GM18519 (cell line): ENCODE data around the gene WDR43.
"Not testable (repeated sequence)": the region's sequence is repeated elsewhere in the genome, so short reads cannot be mapped to it uniquely, and the experiment has no call there.

Experiments
- ATAC-seq: cut with Tn5 transposase; IDR thresholded peaks from one replicate; pipeline ENCODE4 v1.9.1; 2021; ENCODE audit warnings: mild to moderate bottlenecking, moderate library complexity; ENCODE audit not compliant: unreplicated experiment, low FRiP score

Gene WDR43

DNA sequence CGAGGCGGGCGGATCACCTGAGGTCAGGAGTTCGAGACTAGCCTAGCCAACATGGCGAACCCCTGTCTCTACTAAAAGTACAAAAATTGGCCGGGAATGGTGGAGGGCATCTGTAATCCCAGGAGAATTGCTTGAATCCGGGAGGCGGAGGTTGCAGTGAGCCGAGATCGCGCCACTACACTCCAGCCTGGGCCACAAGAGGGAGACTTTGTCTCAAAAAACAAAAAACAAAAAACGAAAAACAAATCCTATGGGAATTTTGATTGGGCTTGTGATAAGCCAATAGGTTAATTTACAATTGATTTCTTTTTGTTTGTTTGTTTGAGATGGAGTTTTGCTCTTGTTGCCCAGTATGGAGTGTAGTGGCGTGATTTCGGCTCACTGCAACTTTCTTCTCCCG lies 62.4 kb downstream of the WDR43 start:
- no peak for ATAC-seq

DNA sequence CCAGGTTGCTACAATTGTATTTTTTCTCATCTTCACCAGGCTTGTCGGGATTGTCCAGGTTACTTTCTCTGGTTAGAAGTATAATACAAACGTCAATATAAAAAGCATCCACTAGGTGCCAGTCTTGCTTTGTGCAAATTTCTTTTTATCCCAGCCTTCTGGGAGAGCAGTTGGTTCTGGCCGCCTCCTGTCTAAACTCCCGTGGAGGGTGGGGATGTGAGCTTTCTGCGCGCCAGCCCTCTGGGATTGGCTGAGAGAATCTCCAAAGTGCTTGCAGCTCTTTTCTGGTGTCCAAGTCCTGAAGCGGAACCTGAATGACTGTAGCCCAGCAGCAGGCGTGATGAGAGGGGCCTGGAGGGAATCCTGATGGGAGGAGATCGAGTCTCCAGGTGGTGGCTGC lies 64.2 kb downstream of the WDR43 start:
- no peak for ATAC-seq

DNA sequence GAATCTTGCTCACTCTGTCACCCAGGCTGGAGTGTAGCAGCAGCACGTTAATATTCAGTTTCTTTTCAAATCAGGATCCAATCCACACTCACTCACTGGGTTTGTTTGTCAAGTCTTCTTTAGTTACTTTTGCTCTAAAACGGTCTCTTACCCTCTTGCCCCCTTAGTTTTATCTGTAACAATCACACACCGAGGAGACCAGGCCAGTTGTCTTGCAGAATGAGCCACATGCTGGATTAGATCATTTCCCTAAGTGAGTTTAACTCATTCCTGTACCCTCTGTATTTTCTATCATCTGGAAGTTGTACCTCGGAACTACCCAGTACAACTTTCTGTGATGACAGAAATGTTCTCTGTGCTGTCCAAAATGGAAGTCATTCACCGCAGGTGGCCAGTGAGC lies 65.9 kb downstream of the WDR43 start:
- ATAC-seq, result no peak

DNA sequence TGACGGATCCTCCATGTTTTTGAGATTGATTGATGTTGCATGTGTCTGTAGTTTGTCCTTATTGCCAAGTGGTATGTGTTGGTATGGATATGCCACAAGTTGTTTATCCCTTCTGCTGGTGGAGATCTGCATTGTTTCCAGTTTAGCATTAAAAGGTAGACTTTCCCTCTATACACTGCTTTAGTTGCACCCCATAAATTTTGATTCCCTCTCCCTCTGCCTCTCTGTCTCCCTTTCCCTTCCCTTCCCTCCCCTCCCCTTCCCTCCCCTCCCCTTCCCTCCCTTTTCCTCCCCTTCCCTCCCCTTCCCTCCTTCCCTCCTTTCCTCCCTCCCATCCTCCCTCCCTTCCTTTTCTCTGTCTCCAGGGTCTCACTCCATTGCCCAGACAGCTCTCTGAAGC lies 68.0 kb downstream of the WDR43 start:
- no peak for ATAC-seq

DNA sequence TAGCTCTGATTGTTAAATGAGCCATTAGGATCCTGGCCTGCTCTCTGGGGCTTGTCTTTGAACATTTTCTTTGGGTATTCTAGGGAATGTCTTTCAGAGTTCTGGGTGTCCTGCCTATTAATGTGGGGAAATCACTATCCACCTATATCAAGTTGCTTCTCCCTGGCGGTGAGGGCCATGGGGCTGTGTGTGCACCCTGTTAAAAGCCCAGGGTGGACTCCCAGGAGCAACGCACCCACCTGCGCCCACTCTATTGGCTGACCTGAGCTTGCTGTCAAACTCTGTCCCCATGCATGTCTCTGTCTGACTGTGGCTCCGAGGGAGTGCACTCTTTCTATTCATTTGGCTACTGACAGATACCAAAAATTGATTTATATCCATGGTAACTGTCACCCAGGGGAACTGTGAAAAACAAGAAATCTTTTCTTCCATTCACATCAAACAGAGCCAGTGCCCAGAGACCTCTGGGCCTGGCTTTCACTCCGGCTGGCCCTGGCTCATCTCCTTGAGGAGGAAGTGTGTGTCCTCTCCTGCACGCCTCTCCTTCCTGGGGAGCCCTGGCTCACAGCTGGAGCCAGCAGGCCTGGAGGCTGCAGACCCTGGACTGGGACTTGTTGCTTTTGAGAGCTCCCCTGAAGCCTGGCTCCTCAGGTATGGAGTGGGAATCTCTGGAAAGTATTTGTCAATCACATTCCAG lies 76.1 kb downstream of the WDR43 start:
- ATAC-seq, result no peak

GRCh38 chr2:28972778-28973335 lies 78.4 kb downstream of the WDR43 start:
- ATAC-seq, result no peak

GRCh38 chr2:28974252-28974651 lies 79.8 kb downstream of the WDR43 start:
- no peak for ATAC-seq

DNA sequence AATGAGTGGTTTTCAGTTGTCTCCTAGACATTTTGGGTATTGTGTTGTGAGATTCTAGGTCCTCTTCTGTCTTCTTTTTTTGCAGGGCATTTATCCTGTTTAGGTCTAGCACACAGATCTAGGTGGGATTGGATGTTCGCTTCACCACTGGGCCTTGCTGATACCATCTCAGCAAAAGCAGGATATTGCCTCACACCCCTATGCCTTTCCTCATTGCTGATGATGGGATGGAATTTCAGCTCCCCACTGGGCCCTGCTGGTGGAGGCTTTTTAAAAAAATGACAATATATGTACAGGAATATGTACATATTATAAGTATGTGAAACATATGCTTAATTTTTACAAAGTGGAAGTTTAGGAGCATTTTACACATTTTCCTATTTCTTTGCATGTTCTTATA lies 81.2 kb downstream of the WDR43 start:
- no peak for ATAC-seq

- no peak for ATAC-seq
These were observed 82.1 kb downstream of the WDR43 start for GRCh38 chr2:28976584-28976983.

GRCh38 chr2:28977176-28977875 lies 82.9 kb downstream of the WDR43 start:
- no peak for ATAC-seq

- ATAC-seq, result not testable (repeated sequence)
These were observed 83.5 kb downstream of the WDR43 start for GRCh38 chr2:28978001-28978400.

DNA sequence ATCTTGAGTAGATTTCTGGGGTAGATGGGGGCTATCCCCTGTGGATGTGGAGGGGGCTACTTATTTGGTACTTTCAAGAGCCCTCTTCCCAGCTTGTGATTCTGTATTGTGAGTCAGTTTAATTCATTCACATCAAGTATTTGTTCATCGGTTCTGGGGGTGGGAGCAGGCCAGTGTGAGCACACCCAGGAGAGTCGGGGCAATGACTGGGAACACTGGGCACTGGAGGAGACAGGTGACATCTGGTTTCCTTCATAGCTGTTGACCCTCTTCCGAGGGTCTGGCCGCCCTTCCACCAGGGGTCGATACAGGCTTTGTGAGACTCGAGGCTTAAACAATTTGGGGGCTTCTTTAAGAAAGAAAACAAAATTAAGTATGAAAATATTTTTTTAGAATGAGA lies 84.1 kb downstream of the WDR43 start:
- no peak for ATAC-seq

DNA sequence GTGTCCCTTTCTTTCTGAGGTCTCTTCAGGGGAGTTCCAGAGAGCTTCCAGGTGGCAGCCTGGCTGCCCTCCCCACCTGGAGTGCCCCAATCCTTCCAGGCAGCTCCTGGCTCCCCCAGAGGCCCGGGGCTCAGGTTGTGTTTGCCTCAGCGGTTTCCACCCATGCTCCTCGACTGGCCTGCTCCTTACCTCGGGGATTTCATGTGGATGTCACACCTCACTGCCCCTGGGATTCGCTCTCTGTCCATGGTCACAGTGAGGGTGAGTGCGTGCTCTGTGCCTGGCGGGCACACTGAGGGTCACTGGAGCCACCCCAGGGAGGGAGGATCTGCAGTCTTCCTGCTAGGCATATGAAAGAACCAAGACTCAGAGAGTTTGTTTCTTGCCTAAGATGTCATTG lies 84.6 kb downstream of the WDR43 start:
- ATAC-seq, result no peak

GRCh38 chr2:28979576-28980366 lies 85.3 kb downstream of the WDR43 start:
- no peak for ATAC-seq

GRCh38 chr2:28980368-28981015 lies 86.0 kb downstream of the WDR43 start:
- no peak for ATAC-seq

GRCh38 chr2:28981016-28981441 lies 86.6 kb downstream of the WDR43 start, which contains the start of gene TOGARAM2:
TSS of gene TOGARAM2 (plus strand) at chr2:28981298. CDS start at chr2:28994835, 13,537 bp downstream.
- no peak for ATAC-seq

DNA sequence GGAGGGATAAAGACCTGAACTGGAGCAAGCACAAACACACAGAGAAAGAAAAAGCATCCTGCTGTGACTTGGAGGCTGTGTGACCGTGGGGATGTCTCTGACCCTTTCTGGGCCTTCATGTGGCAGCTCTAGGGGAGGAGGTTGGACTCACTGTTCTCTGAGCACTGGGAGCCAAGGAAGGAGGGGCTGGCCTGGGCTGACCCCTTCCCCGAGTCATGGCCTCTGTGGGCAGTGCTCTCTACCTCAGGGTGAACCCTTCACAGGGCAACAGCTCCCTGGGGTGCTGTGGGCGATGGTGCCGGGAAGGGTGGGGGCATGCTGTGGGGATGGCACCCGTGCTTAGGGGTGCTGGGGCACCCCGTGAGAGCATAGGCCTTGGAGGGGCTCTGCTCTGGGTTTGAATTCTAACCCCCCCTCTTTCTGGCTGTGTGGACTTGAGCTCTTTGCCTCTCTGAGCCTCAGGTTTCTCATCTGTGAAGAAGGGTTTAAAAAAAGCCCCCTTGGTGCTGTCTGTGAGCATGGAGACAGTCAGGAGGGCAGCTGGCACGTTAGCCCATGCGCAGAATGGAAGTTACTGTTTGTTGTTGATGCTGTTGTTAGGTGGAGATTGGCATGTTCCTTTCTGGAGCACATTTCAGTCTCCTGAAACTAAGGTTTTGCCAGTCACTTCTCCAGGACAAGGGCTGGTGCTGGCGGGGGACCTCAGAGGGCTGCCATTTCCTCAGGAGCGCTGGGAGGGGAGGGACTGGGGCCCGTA lies 87.3 kb downstream of the WDR43 start:
- ATAC-seq, result no peak

GRCh38 chr2:28982381-28982950 lies 88.0 kb downstream of the WDR43 start:
- no peak for ATAC-seq

DNA sequence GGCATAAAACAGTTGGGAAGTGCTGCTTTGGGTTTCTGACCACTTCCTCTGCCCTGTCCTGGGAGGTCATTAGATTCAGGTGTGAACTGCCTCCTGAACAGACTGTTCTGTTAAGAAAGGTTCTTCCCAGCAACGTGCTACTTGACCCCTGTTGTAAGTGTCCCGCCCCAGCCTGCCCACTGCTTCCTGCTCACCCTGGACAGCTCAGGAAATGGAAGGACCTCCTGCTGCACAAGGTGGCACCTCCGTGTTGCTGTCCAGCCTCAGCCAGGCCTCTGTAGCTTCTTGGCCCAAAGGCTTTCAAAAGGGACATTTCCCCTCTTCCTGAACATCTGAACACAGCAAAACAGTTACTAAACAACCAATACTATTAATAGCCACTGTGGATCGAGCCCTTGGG lies 92.0 kb downstream of the WDR43 start:
- no peak for ATAC-seq
